Measurements from ENCODE around the gene PFDN5.

PFDN5 gene

DNA sequence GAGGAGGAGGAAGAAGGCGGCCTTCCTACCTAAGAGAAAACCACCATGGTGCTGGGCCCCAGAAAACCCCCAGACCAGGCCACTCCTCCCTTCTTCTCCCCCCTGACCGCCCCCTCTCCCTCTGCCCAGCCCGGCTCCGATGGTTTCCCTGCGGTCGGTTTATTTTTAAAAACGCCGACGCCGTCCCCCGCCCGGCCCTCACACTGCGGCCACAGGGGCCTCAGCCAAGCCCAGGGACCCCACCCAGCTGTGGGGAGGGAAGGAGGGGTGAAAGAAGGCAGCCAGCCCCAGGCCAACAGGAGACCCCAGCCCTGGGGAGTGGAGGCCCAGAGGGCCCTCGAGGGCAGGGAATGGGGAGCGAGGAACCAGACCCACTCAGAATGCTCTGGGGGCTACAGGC, 37.4 kb downstream of the PFDN5 start:
- in situ Hi-C loops (cut with MboI; ENCODE audit: low pct_unique_long_range_greater_than_20kb, low sequenced_read_pairs, unreplicated experiment), result no loop called here
- DNase-seq (ENCODE audit: low spot score), result no peak

DNA sequence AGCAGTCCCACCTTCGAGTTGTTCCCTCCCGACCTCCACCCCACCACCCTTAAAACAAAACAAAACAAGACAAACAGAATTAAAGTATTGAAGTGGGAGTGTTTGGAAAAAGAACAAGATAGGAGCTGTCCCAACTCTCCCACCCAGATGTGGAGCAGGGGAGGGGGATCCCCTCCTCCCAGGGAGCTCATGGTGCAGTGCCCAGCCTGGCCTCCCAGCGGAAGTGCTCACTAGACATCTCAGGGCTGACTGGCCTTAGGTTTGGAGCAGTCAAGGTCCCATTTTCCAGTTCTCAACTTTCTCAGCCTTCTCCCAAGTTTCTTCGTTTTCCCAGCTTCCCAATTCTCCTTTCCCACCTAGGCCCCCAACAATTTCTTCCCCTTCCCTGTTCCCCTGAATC, 37.9 kb downstream of the PFDN5 start:
- DNase-seq (ENCODE audit: low spot score), result no peak
- in situ Hi-C loops (cut with MboI; ENCODE audit: low pct_unique_long_range_greater_than_20kb, low sequenced_read_pairs, unreplicated experiment), result no loop called here
- TF ChIP-seq, protein P1, sequence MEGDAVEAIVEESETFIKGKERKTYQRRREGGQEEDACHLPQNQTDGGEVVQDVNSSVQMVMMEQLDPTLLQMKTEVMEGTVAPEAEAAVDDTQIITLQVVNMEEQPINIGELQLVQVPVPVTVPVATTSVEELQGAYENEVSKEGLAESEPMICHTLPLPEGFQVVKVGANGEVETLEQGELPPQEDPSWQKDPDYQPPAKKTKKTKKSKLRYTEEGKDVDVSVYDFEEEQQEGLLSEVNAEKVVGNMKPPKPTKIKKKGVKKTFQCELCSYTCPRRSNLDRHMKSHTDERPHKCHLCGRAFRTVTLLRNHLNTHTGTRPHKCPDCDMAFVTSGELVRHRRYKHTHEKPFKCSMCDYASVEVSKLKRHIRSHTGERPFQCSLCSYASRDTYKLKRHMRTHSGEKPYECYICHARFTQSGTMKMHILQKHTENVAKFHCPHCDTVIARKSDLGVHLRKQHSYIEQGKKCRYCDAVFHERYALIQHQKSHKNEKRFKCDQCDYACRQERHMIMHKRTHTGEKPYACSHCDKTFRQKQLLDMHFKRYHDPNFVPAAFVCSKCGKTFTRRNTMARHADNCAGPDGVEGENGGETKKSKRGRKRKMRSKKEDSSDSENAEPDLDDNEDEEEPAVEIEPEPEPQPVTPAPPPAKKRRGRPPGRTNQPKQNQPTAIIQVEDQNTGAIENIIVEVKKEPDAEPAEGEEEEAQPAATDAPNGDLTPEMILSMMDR (IDR thresholded peaks at IDR 0.05; ENCODE audit: extremely low read depth, insufficient read depth, missing control alignments), result no peak

More for the DNA sequence above, 37.4 kb downstream of the PFDN5 start:
- TF ChIP-seq, protein P1 (IDR thresholded peaks at IDR 0.05; ENCODE audit: extremely low read depth, insufficient read depth, missing control alignments), result no peak

DNA sequence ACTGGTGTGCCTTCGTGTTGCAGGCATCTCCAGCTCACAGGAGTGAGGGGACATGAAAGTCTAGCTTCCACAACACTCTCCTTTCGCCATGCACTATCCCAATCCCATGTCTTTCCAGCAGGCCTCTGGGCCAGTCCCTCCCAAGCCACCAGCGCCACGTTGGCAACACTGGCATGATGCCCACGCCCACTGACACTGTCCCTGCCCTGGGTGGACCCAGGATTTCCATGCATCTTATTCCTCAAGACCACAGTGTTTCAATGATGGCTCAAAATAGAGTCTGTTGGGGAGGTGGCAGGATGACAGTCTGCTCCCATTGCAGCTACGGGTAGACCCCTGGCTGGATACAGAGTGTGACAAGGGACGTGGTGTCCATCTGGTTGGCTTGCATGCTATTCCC, 38.5 kb downstream of the PFDN5 start:
- no peak for DNase-seq (ENCODE audit: low spot score)
- TF ChIP-seq, protein P1 (IDR thresholded peaks at IDR 0.05; ENCODE audit: extremely low read depth, insufficient read depth, missing control alignments), result no peak
- in situ Hi-C loops (cut with MboI; ENCODE audit: low pct_unique_long_range_greater_than_20kb, low sequenced_read_pairs, unreplicated experiment), result no loop called here

DNA sequence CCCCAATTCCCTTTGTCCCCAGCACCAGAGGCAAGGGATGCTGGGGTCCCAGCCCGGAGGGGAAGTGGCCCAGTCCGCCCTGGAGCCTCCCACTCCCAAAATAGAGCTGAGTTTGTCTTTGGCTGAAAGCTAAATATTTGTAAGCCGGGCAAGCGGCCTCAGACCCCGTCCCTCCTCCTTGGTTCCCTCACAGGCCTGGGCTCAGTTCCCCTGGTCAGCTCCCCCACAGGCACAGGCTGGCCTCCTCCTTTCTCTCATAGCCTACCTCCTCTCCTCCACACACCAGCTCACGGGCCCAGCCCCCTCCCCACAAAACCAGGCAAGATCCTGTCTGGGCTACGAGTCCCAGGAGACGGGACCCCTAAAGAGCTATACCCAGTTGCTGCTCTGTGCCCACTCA, 39.5 kb downstream of the PFDN5 start:
- in situ Hi-C loops (cut with MboI; ENCODE audit: low pct_unique_long_range_greater_than_20kb, low sequenced_read_pairs, unreplicated experiment), result no loop called here
- TF ChIP-seq, protein P1 (IDR thresholded peaks at IDR 0.05; ENCODE audit: extremely low read depth, insufficient read depth, missing control alignments), result no peak
- DNase-seq (ENCODE audit: low spot score), result no peak

DNA sequence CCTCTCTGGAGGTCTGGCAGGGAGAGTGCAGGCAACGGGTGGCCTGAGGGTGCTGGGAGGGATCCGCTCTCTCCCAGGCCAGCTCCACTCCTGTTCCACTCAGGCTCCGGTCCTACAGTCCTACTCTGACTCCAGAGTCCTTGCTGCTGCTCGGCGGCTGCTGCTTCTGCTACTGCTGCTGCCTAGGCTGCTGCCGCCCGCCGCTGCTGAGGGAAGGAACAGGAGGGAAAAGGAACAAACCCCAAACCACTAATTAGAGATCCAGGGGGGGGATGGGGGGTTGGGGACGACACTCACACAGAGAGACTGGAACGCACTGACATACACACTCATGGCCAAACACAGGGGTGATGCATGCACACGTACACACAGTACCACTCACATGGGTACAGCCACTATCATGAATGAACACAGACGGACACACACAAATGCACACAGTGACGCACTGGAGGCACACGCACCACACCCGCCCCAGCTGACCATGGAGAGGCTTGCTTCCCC, 40.9 kb downstream of the PFDN5 start, which contains the start of gene SP7:
TSS of gene SP7 (minus strand) at position 174 of the 501 bp plus-strand sequence. CDS start 708 bp downstream, outside the sequence.
- in situ Hi-C loops (cut with MboI; ENCODE audit: low pct_unique_long_range_greater_than_20kb, low sequenced_read_pairs, unreplicated experiment), result no loop called here
- no peak for DNase-seq (ENCODE audit: low spot score)

DNA sequence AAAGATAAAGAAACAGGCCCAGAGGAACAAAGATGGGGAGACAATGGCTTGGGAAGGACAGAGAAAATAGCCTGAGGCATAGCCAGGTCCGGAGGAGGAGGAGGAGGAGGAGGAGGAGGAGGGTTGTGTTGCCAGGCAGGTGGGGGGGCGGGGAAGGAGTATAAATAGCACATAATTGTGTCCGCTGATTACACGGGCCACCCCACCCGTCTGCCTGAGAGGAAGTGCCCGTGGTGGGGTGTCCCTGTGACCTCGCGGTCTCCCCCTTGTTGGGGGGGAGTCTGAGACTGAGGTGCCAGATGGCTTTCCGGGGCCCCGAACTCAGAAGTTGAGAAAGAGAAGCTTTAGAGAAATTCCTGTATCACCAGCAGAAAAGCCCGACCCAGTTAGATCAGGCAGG, 42.7 kb downstream of the PFDN5 start:
- in situ Hi-C loops (cut with MboI; ENCODE audit: low pct_unique_long_range_greater_than_20kb, low sequenced_read_pairs, unreplicated experiment), result no loop called here

More for the DNA sequence above, 40.9 kb downstream of the PFDN5 start, which contains the start of gene SP7:
- TF ChIP-seq, protein P1 (IDR thresholded peaks at IDR 0.05; ENCODE audit: extremely low read depth, insufficient read depth, missing control alignments), result no peak

More for the DNA sequence above, 42.7 kb downstream of the PFDN5 start:
- no peak for DNase-seq (ENCODE audit: low spot score)
- TF ChIP-seq, protein P1 (IDR thresholded peaks at IDR 0.05; ENCODE audit: extremely low read depth, insufficient read depth, missing control alignments), result no peak
